Prostate gland (tissue), 2 donors: Measurements from ENCODE around the gene TPRN.

Experiments used
- POLR2AphosphoS5 ChIP-seq: sonication (generic); formaldehyde crosslinking; IDR thresholded peaks from one replicate; pipeline ENCODE4 v1.6.1; 2017; ENCODE audit warnings: antibody characterized with exemption
- TF ChIP-seq, protein P1 (sequence below), 4 experiments: fragments of 200-600 bp in 2 of 4; fragments of 450-650 bp in 2 of 4; sonication (generic) in 2 of 4; IDR thresholded peaks; 1 replicate in 3 of 4; 2 replicates in 1 of 4; pipeline ENCODE4 v1.5.1; 2016 to 2019; ENCODE audit warnings: antibody characterized with exemption in 4 of 4, mild to moderate bottlenecking in 2 of 4, moderate library complexity in 2 of 4

DNA sequence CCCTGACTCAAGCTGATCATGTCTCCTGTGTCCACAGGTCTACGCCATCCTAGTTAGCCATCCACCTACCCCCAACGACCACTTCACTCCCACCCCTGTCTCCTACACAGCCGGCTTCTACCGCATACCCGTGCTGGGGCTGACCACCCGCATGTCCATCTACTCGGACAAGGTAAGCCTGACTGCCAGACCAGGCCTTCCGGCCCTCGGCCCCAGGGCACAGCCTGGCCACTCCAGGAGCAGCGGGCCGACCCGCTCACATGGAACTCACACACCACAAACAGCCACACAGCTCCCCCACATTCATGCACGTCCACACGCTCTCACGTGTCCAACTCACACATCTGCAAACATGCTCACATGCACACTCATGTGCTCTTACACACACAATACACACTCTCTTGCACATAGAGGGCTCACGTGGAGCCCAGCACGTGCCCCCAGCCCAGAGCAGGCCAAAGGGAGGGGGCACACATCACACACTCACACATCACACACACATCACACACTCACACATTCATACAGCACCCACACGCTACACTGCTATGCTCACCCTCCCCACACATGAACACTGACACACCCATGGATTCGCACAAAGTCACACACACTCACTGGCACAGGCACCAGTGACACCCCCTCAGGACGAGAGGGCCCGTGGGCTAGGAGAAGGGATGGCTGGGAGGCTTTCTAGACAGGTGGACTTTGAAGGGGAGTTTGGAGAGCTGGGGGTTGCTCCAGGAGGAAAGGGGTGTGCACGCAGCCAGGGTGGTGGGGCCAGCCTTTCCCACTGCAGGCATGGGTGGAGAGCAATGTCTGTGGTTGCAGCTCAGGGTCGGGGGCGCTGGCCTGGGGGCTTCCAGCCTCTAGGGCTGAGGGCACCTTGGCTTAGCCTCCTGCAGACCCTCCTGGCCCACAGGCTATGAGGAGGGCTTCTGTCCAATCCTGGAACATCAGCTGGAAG lies 58.3 kb downstream of the TPRN start:
- TF ChIP-seq, protein P1, sequence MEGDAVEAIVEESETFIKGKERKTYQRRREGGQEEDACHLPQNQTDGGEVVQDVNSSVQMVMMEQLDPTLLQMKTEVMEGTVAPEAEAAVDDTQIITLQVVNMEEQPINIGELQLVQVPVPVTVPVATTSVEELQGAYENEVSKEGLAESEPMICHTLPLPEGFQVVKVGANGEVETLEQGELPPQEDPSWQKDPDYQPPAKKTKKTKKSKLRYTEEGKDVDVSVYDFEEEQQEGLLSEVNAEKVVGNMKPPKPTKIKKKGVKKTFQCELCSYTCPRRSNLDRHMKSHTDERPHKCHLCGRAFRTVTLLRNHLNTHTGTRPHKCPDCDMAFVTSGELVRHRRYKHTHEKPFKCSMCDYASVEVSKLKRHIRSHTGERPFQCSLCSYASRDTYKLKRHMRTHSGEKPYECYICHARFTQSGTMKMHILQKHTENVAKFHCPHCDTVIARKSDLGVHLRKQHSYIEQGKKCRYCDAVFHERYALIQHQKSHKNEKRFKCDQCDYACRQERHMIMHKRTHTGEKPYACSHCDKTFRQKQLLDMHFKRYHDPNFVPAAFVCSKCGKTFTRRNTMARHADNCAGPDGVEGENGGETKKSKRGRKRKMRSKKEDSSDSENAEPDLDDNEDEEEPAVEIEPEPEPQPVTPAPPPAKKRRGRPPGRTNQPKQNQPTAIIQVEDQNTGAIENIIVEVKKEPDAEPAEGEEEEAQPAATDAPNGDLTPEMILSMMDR (IDR thresholded peaks at IDR 0.05), result no peak
- no peak for TF ChIP-seq POLR2AphosphoS5
